HepG2 (cell line): ENCODE results near the gene GFAP. TPM values are rescaled to one million over a fixed set of nuclear protein-coding genes. Genes with fewer than 3 reads are reported as not detected.

Experiments
- ATAC-seq: fragments of 200-7000 bp; cut with Tn5 transposase; 3 replicates; pipeline ENCODE4 v1.9.1; 2020; ENCODE audit warnings: mild to moderate bottlenecking, moderate library complexity
- BruUV-seq: library from RNA; stranded (reverse); fragments of 400-500 nt; replicated peaks from 2 replicates; lab custom pipeline; 2021; lab: Mats Ljungman, UMichigan
- CTCF ChIA-PET: fragments of 300-600 bp; formaldehyde crosslinking; extraction: SDS; loops from one replicate; lab custom pipeline; 2021; ENCODE audit warnings: low total read pairs, inconsistent platforms, low intra/inter-chr PET ratio; lab: Yijun Ruan, JAX
- POLR2A ChIA-PET: fragments of 350-600 bp; sonication (Branson Sonifier 250); formaldehyde crosslinking; loops from one replicate; lab custom pipeline; 2020; ENCODE audit warnings: antibody characterized with exemption, inconsistent platforms; lab: Yijun Ruan, JAX
- DNase-seq: peaks from one replicate; pipeline ENCODE4 v3.0.0-alpha.2; 2015; ENCODE audit warnings: low spot score
- FAIRE-seq: peaks from 3 replicates; lab custom pipeline; 2011; peaks lifted over from hg19 to GRCh38; lab: Jason Lieb, UNC
- H2AFZ ChIP-seq: one replicate; pipeline ENCODE4 v1.6.1; 2011; ENCODE audit warnings: low read length, inconsistent platforms
- H3K27ac ChIP-seq: fragments of 300-600 bp; 3 replicates; pipeline ENCODE4 v1.8.0; 2011; ENCODE audit warnings: mixed run types, mild to moderate bottlenecking, mixed read lengths, low read length, inconsistent platforms; ENCODE audit not compliant: insufficient read depth; ENCODE audit errors: extremely low read length
- H3K27me3 ChIP-seq, 2 experiments: fragments of 200-600 bp in 1 of 2; 2 replicates in 1 of 2; 3 replicates in 1 of 2; pipeline versions ENCODE4 v1.6.0 to v1.8.0; 2011; ENCODE audit warnings: low read length in 2 of 2, mild to moderate bottlenecking in 2 of 2, moderate library complexity in 2 of 2, inconsistent platforms in 1 of 2; ENCODE audit not compliant: insufficient read depth in 2 of 2, control insufficient read depth in 1 of 2
- H3K36me3 ChIP-seq, 2 experiments: fragments of 200-600 bp in 1 of 2; replicated peaks in 1 of 2; 2 replicates in 1 of 2; 3 replicates in 1 of 2; pipeline versions ENCODE4 v1.5.1 to v1.8.0; 2011; ENCODE audit warnings: low read length in 2 of 2, inconsistent platforms in 1 of 2; ENCODE audit not compliant: insufficient read depth in 2 of 2, control insufficient read depth in 1 of 2
- H3K4me1 ChIP-seq: 2 replicates; pipeline ENCODE4 v1.5.1; 2012; ENCODE audit warnings: low read length, inconsistent platforms; ENCODE audit not compliant: insufficient read depth
- H3K4me2 ChIP-seq: 2 replicates; pipeline ENCODE4 v1.6.0; 2011; ENCODE audit warnings: low read depth, low read length, inconsistent platforms
- H3K4me3 ChIP-seq, 3 experiments: fragments of 200-600 bp in 1 of 3; sonication (generic), shearing (Covaris generic) in 1 of 3; replicated peaks in 1 of 3; 2 replicates each; pipeline ENCODE4 v1.5.1; 2011 to 2016; ENCODE audit warnings: low read length in 3 of 3, inconsistent platforms in 2 of 3, low read depth in 2 of 3, mild to moderate bottlenecking in 2 of 3, control low read depth in 1 of 3, mixed read lengths in 1 of 3; ENCODE audit not compliant: insufficient read depth in 1 of 3
- H3K79me2 ChIP-seq: one replicate; pipeline ENCODE4 v1.6.1; 2011; ENCODE audit warnings: low read length, inconsistent platforms; ENCODE audit not compliant: insufficient read depth
- H3K9ac ChIP-seq: 2 replicates; pipeline ENCODE4 v1.6.0; 2011; ENCODE audit warnings: mild to moderate bottlenecking, low read depth, low read length, inconsistent platforms; ENCODE audit not compliant: insufficient read depth
- H3K9me3 ChIP-seq: 2 replicates; pipeline ENCODE4 v1.5.1; 2012; ENCODE audit warnings: mild to moderate bottlenecking, low read length
- H4K20me1 ChIP-seq: 2 replicates; pipeline ENCODE4 v1.6.0; 2011; ENCODE audit warnings: inconsistent platforms, mild to moderate bottlenecking, low read length, moderate library complexity; ENCODE audit not compliant: insufficient read depth
- ATF7 ChIP-seq, 2 experiments: fragments of 450-650 bp in 1 of 2; sonication (generic) in 1 of 2; formaldehyde crosslinking in 1 of 2; IDR thresholded peaks; 2 replicates each; pipeline versions ENCODE4 v1.4.0 to v1.6.1; 2016 to 2020; ENCODE audit warnings: antibody characterized with exemption in 1 of 2, mild to moderate bottlenecking in 1 of 2, missing genetic modification reagents in 1 of 2
- BCLAF1 ChIP-seq: fragments of 450-650 bp; IDR thresholded peaks from 2 replicates; pipeline ENCODE4 v1.6.1; 2017; ENCODE audit warnings: mild to moderate bottlenecking
- CREB1 ChIP-seq, 2 experiments: fragments of 450-650 bp in 1 of 2; IDR thresholded peaks; 2 replicates each; pipeline ENCODE4 v1.6.1; 2016 to 2017; ENCODE audit warnings: control low read depth in 1 of 2, mild to moderate bottlenecking in 1 of 2, missing compliant biosample characterization in 1 of 2, missing genetic modification characterization in 1 of 2
- SETDB1 ChIP-seq: sonication (generic); formaldehyde crosslinking; IDR thresholded peaks from 2 replicates; pipeline ENCODE4 v1.5.1; 2020; ENCODE audit warnings: missing genetic modification reagents, mild to moderate bottlenecking, borderline replicate concordance
- SMC3 ChIP-seq: IDR thresholded peaks from 2 replicates; pipeline ENCODE4 v1.6.1; 2011; ENCODE audit warnings: low read length, improper control_type of control experiment
- WGBS: methylation state at CpG from one replicate; pipeline ENCODE4 v1.1.6; 2017; ENCODE audit warnings: low lambda C conversion rate; 5-methylcytosine and 5-hydroxymethylcytosine counted together
- in situ Hi-C: cut with HindIII; loops from 2 replicates; pipeline ENCODE4 v1.10.0; 2017; ENCODE audit warnings: low pct_unique_long_range_greater_than_20kb; ENCODE audit not compliant: extremely low pct_ligation_motif_present
- intact Hi-C: fragments of 100-400 bp; cut with micrococcal nuclease; formaldehyde crosslinking; loops from one replicate; pipeline ENCODE4 v1.10.0; 2022; ENCODE audit not compliant: unreplicated experiment
- polyA plus RNA-seq, 8 experiments: library from polyadenylated mRNA; depleted of rRNA in 3 of 8; stranded (reverse) in 7 of 8; unstranded in 1 of 8; fragments of >200 nt; fragmentation: Illumina TruSeq in 4 of 8; extraction: Trizol in 4 of 8; gene quantifications; 2 replicates each; pipeline versions ENCODE4 v1.2.1 to v1.2.3, GENCODE V29; 2011 to 2016; ENCODE audit warnings: low read depth in 4 of 8, missing spikeins in 1 of 8, mixed read lengths in 1 of 8; ENCODE audit not compliant: insufficient read depth in 1 of 8
- total RNA-seq, 5 experiments: library from RNA; depleted of rRNA; stranded (reverse); fragments of >200 nt; fragmentation: Illumina TruSeq; extraction: Trizol; gene quantifications; 2 replicates each; pipeline ENCODE4 v1.2.3, GENCODE V29; 2016; ENCODE audit warnings: low read depth in 1 of 5

GFAP gene
- total and polyA plus RNA-seq, 2 of the 13 experiments (the other 11 are each of a cell fraction or from before 2014, with no cell fraction given), result 0.11 to 0.29 TPM

GRCh38 chr17:44900894-44901293 is 14.4 kb downstream of the GFAP start:
- intact Hi-C loops (loop anchor here (10.0 kb wide), 1 partner anchor 194 kb away; no protein-coding TSS in a partner anchor), in situ Hi-C loops (no loop called here)
- Histone ChIP-seq H3K27me3 (peaks cover under 1 to 3% of the 10 kb centered on the region in 2 experiments; a peak in 2 of 5 replicates), H3K36me3 (peaks cover 0 to 2% of the 10 kb centered on the region in 2 experiments; a peak in 1 of 5 replicates), H3K4me2 (no peak overlapping the region), H3K4me3 (no peak overlapping the region), H3K27ac (no peak overlapping the region), H3K9ac (no peak overlapping the region), H3K9me3 (no peaks in the 10 kb centered on the region), H2AFZ (no peak overlapping the region), H4K20me1 (no peaks in the 10 kb centered on the region), H3K4me1 (peaks cover 39% of the 10 kb centered on the region), H3K79me2 (peaks cover 27% of the 10 kb centered on the region)
- BruUV-seq, result no TSS peak
- ChIA-PET POLR2A (no interaction called here), CTCF (no interaction called here)
- DNase-seq, result no peak
- no peak for ATAC-seq
- 44% methylated on average over 3 of the region's 3 CpGs for WGBS
- TF ChIP-seq ATF7 (IDR thresholded peaks at IDR 0.05), result peak; percentile 96
- no peak for TF ChIP-seq ATF7 (CRISPR knock-in tag; IDR thresholded peaks at IDR 0.05)
- no peak for TF ChIP-seq SETDB1 (CRISPR knock-in tag)
- peak; percentile 38; the same call in 1 of the 2 replicates for TF ChIP-seq CREB1 (IDR thresholded peaks at IDR 0.05)
- no peak for TF ChIP-seq CREB1 (CRISPR knock-in tag; IDR thresholded peaks at IDR 0.05)
- TF ChIP-seq BCLAF1, result no peak
- TF ChIP-seq SMC3, result no peak
- FAIRE-seq, result no peak
